Gastroesophageal sphincter (tissue), 4 donors: ENCODE results near the gene HLA-DQB2. TPM values are rescaled to one million over a fixed set of nuclear protein-coding genes. Genes with fewer than 3 reads are reported as not detected.

Experiments used
- ATAC-seq: fragments of 150-250 bp; one replicate; pipeline ENCODE4 v1.9.1; 2016; ENCODE audit warnings: mild to moderate bottlenecking, moderate library complexity
- H3K27ac ChIP-seq, 4 donors: fragments of 200-600 bp; sonication (generic) in 3 of 4; 1 replicate in 3 of 4; 2 replicates in 1 of 4; pipeline ENCODE4 v1.5.1; 2016 to 2019
- H3K27me3 ChIP-seq: fragments of 200-600 bp; sonication (generic); one replicate; pipeline ENCODE4 v1.5.1; 2019
- H3K36me3 ChIP-seq, 2 donors: fragments of 200-600 bp; sonication (generic); one replicate each; pipeline ENCODE4 v1.5.1; 2019; ENCODE audit warnings: control low read depth in 1 of 2
- H3K4me1 ChIP-seq, 3 donors: fragments of 200-600 bp; sonication (generic); 1 replicate in 2 of 3; 2 replicates in 1 of 3; pipeline ENCODE4 v1.5.1; 2016 to 2019; ENCODE audit warnings: control low read depth in 2 of 3
- H3K4me3 ChIP-seq, 2 donors: fragments of 200-600 bp; sonication (generic); one replicate each; pipeline ENCODE4 v1.5.1; 2019; ENCODE audit warnings: mild to moderate bottlenecking in 1 of 2, moderate library complexity in 1 of 2
- H3K9me3 ChIP-seq, 3 donors: fragments of 200-600 bp; sonication (generic); one replicate each; pipeline ENCODE4 v1.5.1; 2017 to 2019; ENCODE audit warnings: control low read depth in 2 of 3
- EP300 ChIP-seq: sonication (generic); formaldehyde crosslinking; IDR thresholded peaks from one replicate; pipeline ENCODE4 v1.6.1; 2017; ENCODE audit warnings: antibody characterized with exemption, mild to moderate bottlenecking
- POLR2A ChIP-seq, 2 donors: fragments of 450-650 bp; IDR thresholded peaks; one replicate each; pipeline ENCODE4 v1.6.1; 2017; ENCODE audit warnings: antibody characterized with exemption in 2 of 2, mild to moderate bottlenecking in 2 of 2, moderate library complexity in 1 of 2
- POLR2AphosphoS5 ChIP-seq: sonication (generic); formaldehyde crosslinking; IDR thresholded peaks from one replicate; pipeline ENCODE4 v1.6.1; 2017; ENCODE audit warnings: antibody characterized with exemption
- small RNA-seq, 4 donors: library from RNA; depleted of rRNA; stranded (forward); fragments of <200 nt; gene quantifications; one replicate each; pipeline ENCODE3, GENCODE V24; 2016
- total RNA-seq, 4 donors: library from RNA; depleted of rRNA; stranded (reverse); fragments of >200 nt; gene quantifications; one replicate each; pipeline ENCODE4 v1.1.0, GENCODE V29; 2016
- TF ChIP-seq, protein P1 (sequence below), 4 experiments: fragments of 200-600 bp in 2 of 4; fragments of 450-650 bp in 2 of 4; sonication (generic) in 1 of 4; IDR thresholded peaks; one replicate each; pipeline ENCODE4 v1.5.1; 2017 to 2019; ENCODE audit warnings: antibody characterized with exemption in 4 of 4, mild to moderate bottlenecking in 2 of 4, moderate library complexity in 2 of 4

Gene HLA-DQB2
- total RNA-seq, 4 donors from 2014 or later, result 0.54 to 1.1 TPM; not detected in 2

DNA sequence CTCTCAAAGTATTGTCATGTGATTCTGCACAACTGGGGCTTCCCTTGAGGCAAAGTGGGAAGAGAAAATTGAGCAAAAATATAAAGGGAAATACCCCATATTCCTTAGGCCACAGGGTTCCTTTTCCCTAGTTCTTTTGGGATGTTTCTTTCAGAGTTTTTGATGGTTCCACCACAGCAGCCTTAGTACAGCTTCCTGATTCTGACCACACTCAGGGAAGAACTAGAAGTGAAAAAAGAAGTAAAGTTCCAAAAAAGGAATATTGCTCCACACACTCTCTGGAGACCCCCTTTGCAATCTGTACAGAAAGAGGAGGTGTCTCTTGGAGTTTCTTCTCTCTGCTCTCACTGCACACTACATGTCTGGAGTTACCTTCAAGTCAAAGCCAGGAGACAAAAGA is 50.1 kb downstream of the HLA-DQB2 start:
- no peaks in the 10 kb centered on the region for H3K9me3 ChIP-seq
- H3K36me3 ChIP-seq, result no peaks in the 10 kb centered on the region
- ATAC-seq, result no peak
- no peak overlapping the region for H3K4me3 ChIP-seq
- peaks cover 12% of the 10 kb centered on the region for H3K27me3 ChIP-seq
- TF ChIP-seq POLR2A (IDR thresholded peaks at IDR 0.05) (no peak), EP300 (no peak), POLR2AphosphoS5 (no peak)
- no peak overlapping the region for H3K27ac ChIP-seq
- no peaks in the 10 kb centered on the region for H3K4me1 ChIP-seq

DNA sequence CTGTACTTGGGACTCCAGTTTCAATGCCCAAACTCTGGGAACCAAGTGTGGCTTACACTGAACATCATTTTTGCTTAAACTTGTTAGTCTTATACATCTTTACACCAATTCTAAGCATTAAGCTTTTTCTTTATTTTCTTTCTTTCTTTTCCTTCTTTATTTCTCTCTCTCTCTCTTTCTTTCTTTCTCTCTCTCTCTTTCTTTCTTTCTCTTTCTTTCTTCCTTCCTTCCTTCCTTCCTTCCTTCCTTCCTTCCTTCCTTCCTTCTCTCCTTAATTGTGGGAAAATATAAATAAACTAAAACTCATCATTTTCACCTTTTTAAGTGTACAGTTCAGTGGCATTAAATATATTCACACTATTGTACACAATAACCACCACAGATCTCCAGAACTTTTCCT is 53.7 kb downstream of the HLA-DQB2 start:
- TF ChIP-seq POLR2A (IDR thresholded peaks at IDR 0.05) (no peak), EP300 (no peak), POLR2AphosphoS5 (no peak)
- TF ChIP-seq, protein P1, sequence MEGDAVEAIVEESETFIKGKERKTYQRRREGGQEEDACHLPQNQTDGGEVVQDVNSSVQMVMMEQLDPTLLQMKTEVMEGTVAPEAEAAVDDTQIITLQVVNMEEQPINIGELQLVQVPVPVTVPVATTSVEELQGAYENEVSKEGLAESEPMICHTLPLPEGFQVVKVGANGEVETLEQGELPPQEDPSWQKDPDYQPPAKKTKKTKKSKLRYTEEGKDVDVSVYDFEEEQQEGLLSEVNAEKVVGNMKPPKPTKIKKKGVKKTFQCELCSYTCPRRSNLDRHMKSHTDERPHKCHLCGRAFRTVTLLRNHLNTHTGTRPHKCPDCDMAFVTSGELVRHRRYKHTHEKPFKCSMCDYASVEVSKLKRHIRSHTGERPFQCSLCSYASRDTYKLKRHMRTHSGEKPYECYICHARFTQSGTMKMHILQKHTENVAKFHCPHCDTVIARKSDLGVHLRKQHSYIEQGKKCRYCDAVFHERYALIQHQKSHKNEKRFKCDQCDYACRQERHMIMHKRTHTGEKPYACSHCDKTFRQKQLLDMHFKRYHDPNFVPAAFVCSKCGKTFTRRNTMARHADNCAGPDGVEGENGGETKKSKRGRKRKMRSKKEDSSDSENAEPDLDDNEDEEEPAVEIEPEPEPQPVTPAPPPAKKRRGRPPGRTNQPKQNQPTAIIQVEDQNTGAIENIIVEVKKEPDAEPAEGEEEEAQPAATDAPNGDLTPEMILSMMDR (IDR thresholded peaks at IDR 0.05), result no peak
- H3K9me3 ChIP-seq, result no peaks in the 10 kb centered on the region
- no peaks in the 10 kb centered on the region for H3K4me1 ChIP-seq
- no peaks in the 10 kb centered on the region for H3K27me3 ChIP-seq
- no peak overlapping the region for H3K4me3 ChIP-seq
- ATAC-seq, result no peak
- H3K36me3 ChIP-seq, result no peaks in the 10 kb centered on the region
- H3K27ac ChIP-seq, result no peak overlapping the region

Small RNAs within 50 kb of the gene (small RNA-seq; reads per million reads assigned to genes)
- gene MIR3135B, result 0 reads per million in 4 donors

Other genes with a start within 250 kb of the HLA-DQB2 start
- 10 to 100 TPM in 1 of 4 donors, 1 to 10 TPM in 1, under 1 TPM in 1, not detected in 1; 0.93 to 50.6 (median 7.4) TPM for gene HLA-DRB5, start 233.2 kb downstream of the HLA-DQB2 start, total RNA-seq
- gene HLA-DRB1, start 173.7 kb downstream of the HLA-DQB2 start, total RNA-seq, result 10 to 100 TPM in 3 of 4 donors, 1 to 10 TPM in 1; 5.8 to 80.7 (median 55.5) TPM
- gene HLA-DQA1, start 126.1 kb downstream of the HLA-DQB2 start, total RNA-seq, result 1 to 10 TPM in 3 of 4 donors, not detected in 1; 1.7 to 7.8 (median 4.3) TPM
- gene HLA-DQB1, start 96.9 kb downstream of the HLA-DQB2 start, total RNA-seq, result 1 to 10 TPM in 3 of 4 donors, under 1 TPM in 1; 0.16 to 5.8 (median 1.4) TPM
- gene HLA-DQA2, start 22.1 kb downstream of the HLA-DQB2 start, total RNA-seq, result 1 to 10 TPM in 1 of 4 donors, under 1 TPM in 1, not detected in 2; 0.40 to 1.8 TPM
- under 1 TPM in 2 of 4 donors, not detected in 2; 0.37 to 0.40 TPM for gene HLA-DOB, start 53.5 kb upstream of the HLA-DQB2 start, total RNA-seq
- 10 to 100 TPM in 3 of 4 donors, 1 to 10 TPM in 1; 6.9 to 16.0 (median 11.1) TPM for gene TAP2, start 75.2 kb upstream of the HLA-DQB2 start, total RNA-seq
- 10 to 100 TPM; 20.2 to 49.9 (median 36.7) TPM for gene PSMB8, start 80.5 kb upstream of the HLA-DQB2 start, total RNA-seq
- 10 to 100 TPM; 24.6 to 41.8 (median 26.5) TPM for gene TAP1, start 90.2 kb upstream of the HLA-DQB2 start, total RNA-seq
- gene PSMB9, start 90.7 kb upstream of the HLA-DQB2 start, total RNA-seq, result 10 to 100 TPM; 12.9 to 19.7 (median 15.8) TPM
- gene HLA-DMB, start 177.5 kb upstream of the HLA-DQB2 start, total RNA-seq, result 10 to 100 TPM in 2 of 4 donors, 1 to 10 TPM in 2; 7.3 to 26.0 (median 11.6) TPM
- gene HLA-DMA, start 189.6 kb upstream of the HLA-DQB2 start, total RNA-seq, result 10 to 100 TPM in 2 of 4 donors, 1 to 10 TPM in 2; 5.8 to 43.8 (median 15.8) TPM
- gene BRD2, start 205.1 kb upstream of the HLA-DQB2 start, total RNA-seq, result 100 to 1,000 TPM; 107 to 154 (median 124) TPM
- 1 to 10 TPM; 1.1 to 4.4 (median 1.8) TPM for gene HLA-DOA, start 246.1 kb upstream of the HLA-DQB2 start, total RNA-seq